Prostate gland (tissue), 2 donors: ENCODE measurements around the gene ADAMTS12.

Source experiments
- CTCF ChIP-seq, 4 experiments: fragments of 200-600 bp in 2 of 4; fragments of 450-650 bp in 2 of 4; sonication (generic) in 2 of 4; IDR thresholded peaks; 1 replicate in 3 of 4; 2 replicates in 1 of 4; pipeline ENCODE4 v1.5.1; 2016 to 2019; ENCODE audit warnings: antibody characterized with exemption in 4 of 4, mild to moderate bottlenecking in 2 of 4, moderate library complexity in 2 of 4
- POLR2A ChIP-seq: fragments of 450-650 bp; IDR thresholded peaks from one replicate; pipeline ENCODE4 v1.6.1; 2016; ENCODE audit warnings: antibody characterized with exemption, mild to moderate bottlenecking

DNA sequence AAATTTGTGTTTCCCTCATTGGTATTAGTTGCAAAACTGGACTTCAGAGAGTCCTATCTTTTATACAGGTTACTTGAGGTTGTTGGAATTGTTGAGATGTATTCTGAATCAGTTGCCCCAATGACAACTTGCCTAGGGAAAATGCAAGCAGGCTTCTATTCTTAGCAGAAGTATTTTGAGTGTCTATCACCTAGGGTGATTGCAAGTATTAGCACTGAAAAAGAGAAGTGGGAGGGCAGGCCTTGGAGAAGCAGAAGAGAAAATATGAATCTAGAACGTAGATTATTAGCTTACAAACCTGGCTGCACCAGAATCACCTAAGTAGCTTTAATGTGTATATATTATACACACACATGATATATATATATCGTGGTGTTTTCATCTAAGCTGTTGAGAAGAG, 43.2 kb downstream of the ADAMTS12 start:
- no peak for TF ChIP-seq POLR2A
- no peak for TF ChIP-seq CTCF (IDR thresholded peaks at IDR 0.05)
